Osteocyte (in vitro differentiated cells): ENCODE results near the gene FUNDC2. TPM values are rescaled to one million over a fixed set of nuclear protein-coding genes. Genes with fewer than 3 reads are reported as not detected.

ENCODE experiments used
- DNase-seq: peaks from one replicate; pipeline ENCODE4 v3.0.0; 2021; ENCODE audit warnings: mixed read lengths; ENCODE audit not compliant: unreplicated experiment; ENCODE audit errors: extremely low spot score
- H3K27ac Mint-ChIP-seq: one replicate; pipeline ENCODE4 v1.8.0; 2021; ENCODE audit warnings: mild to moderate bottlenecking, mixed read lengths; ENCODE audit not compliant: unreplicated experiment
- H3K27me3 Mint-ChIP-seq: one replicate; pipeline ENCODE4 v1.8.0; 2021; ENCODE audit warnings: mixed read lengths; ENCODE audit not compliant: unreplicated experiment
- H3K36me3 Mint-ChIP-seq: one replicate; pipeline ENCODE4 v1.8.0; 2021; ENCODE audit warnings: mixed read lengths; ENCODE audit not compliant: unreplicated experiment
- H3K4me1 Mint-ChIP-seq: one replicate; pipeline ENCODE4 v1.8.0; 2021; ENCODE audit warnings: mixed read lengths; ENCODE audit not compliant: unreplicated experiment
- H3K4me3 Mint-ChIP-seq: one replicate; pipeline ENCODE4 v1.8.0; 2021; ENCODE audit warnings: mild to moderate bottlenecking, moderate library complexity, mixed read lengths; ENCODE audit not compliant: unreplicated experiment
- H3K9me3 Mint-ChIP-seq: one replicate; pipeline ENCODE4 v1.8.0; 2021; ENCODE audit warnings: mixed read lengths; ENCODE audit not compliant: unreplicated experiment
- CTCF ChIP-seq: fragments of 200-600 bp; sonication (generic); IDR thresholded peaks from 2 replicates; pipeline ENCODE4 v1.5.0; 2021; ENCODE audit warnings: antibody characterized with exemption, mild to moderate bottlenecking, moderate library complexity
- total RNA-seq: library from RNA; stranded (reverse); gene quantifications from 2 replicates; pipeline ENCODE4 v1.2.1, GENCODE V29; 2021

Gene FUNDC2
- total RNA-seq, 1 donor from 2014 or later = 65.1 TPM

GRCh38 chrX:155056877-155057792, 30.5 kb downstream of the FUNDC2 start:
- no peaks in the 10 kb centered on the region for H3K27me3 Mint-ChIP-seq
- no peak overlapping the region for H3K27ac Mint-ChIP-seq
- H3K9me3 Mint-ChIP-seq = peaks cover 12% of the 10 kb centered on the region
- H3K36me3 Mint-ChIP-seq = peaks cover 5% of the 10 kb centered on the region
- peak overlapping the region; percentile 29 for H3K4me3 Mint-ChIP-seq
- DNase-seq = no peak
- peak; percentile 76 for TF ChIP-seq CTCF
- H3K4me1 Mint-ChIP-seq = no peaks in the 10 kb centered on the region

- Mint-ChIP-seq H3K4me3 (no peak overlapping the region), H3K27ac (no peak overlapping the region), H3K9me3 (peaks cover 4% of the 10 kb centered on the region), H3K36me3 (no peaks in the 10 kb centered on the region), H3K27me3 (no peaks in the 10 kb centered on the region), H3K4me1 (no peaks in the 10 kb centered on the region)
- no peak for TF ChIP-seq CTCF
- no peak for DNase-seq
Measured at GRCh38 chrX:155061760-155062159, 35.1 kb downstream of the FUNDC2 start.

DNA sequence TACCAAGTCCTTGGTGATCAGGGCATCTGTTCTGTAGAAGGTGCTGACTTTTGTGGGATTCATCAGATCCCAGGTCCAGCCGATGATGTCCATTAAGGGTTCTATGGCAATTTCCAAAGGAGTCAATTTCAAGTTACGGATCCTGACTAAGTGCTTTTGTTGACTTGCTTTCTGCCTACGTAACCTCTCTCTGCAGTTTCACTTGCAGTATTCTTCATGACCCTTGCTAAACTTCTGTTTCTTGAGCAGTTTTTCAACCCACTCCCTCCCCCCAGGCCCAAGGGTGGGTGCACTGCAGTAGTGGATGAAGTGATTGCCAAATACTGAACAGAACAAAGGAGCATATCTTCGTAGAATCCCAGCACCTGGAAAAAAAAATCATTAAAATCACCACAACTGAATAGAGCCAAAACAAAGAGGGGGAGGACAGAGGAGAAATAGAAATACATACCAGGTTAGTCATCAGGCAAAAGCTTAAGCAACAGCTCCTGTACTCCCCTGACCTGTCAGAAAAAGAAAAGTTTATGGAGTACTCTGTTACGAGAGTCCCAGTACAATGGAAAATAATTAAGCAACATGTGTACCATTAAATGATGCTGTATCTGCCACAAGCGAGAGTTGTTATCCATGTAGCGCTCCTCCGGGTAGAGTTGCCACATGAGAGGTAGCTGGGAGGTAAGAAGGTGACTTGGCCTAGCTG, 38.5 kb downstream of the FUNDC2 start:
- H3K27me3 Mint-ChIP-seq = no peaks in the 10 kb centered on the region
- peaks cover 22% of the 10 kb centered on the region for H3K4me1 Mint-ChIP-seq
- no peaks in the 10 kb centered on the region for H3K9me3 Mint-ChIP-seq
- H3K27ac Mint-ChIP-seq = no peak overlapping the region
- H3K4me3 Mint-ChIP-seq = no peak overlapping the region
- DNase-seq = no peak
- H3K36me3 Mint-ChIP-seq = no peaks in the 10 kb centered on the region
- no peak for TF ChIP-seq CTCF

DNA sequence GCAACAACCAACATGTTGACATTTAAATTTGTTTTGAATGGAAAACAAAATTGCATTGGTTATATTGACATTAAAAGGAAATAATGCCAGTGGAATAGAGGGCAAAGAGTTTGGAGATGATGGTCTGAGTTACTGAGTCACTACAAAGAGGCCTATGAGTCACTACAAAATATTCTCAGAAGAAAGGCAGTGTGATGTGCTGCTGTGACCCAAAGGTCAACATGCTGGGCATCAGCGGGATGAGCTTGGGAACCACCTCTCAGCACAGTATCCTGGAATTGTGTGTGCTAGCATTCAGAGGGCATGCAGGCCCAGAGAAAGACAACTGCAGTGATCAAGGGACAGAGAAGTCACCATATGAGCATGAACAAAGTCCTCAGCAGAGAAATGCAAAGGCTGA, 41.5 kb downstream of the FUNDC2 start:
- no peaks in the 10 kb centered on the region for H3K9me3 Mint-ChIP-seq
- no peak for DNase-seq
- no peak overlapping the region for H3K4me3 Mint-ChIP-seq
- H3K27ac Mint-ChIP-seq = peak overlapping the region; percentile 11
- peaks cover 27% of the 10 kb centered on the region for H3K4me1 Mint-ChIP-seq
- no peaks in the 10 kb centered on the region for H3K36me3 Mint-ChIP-seq
- TF ChIP-seq CTCF = no peak
- no peaks in the 10 kb centered on the region for H3K27me3 Mint-ChIP-seq

GRCh38 chrX:155069414-155069813, 42.8 kb downstream of the FUNDC2 start:
- no peaks in the 10 kb centered on the region for H3K9me3 Mint-ChIP-seq
- H3K4me3 Mint-ChIP-seq = peak overlapping the region; percentile 80
- no peaks in the 10 kb centered on the region for H3K27me3 Mint-ChIP-seq
- no peak for TF ChIP-seq CTCF
- H3K4me1 Mint-ChIP-seq = peaks cover 27% of the 10 kb centered on the region
- no peak overlapping the region for H3K27ac Mint-ChIP-seq
- DNase-seq = no peak
- H3K36me3 Mint-ChIP-seq = peaks cover 2% of the 10 kb centered on the region
